ENCODE data around the gene MGAT3.

DNA sequence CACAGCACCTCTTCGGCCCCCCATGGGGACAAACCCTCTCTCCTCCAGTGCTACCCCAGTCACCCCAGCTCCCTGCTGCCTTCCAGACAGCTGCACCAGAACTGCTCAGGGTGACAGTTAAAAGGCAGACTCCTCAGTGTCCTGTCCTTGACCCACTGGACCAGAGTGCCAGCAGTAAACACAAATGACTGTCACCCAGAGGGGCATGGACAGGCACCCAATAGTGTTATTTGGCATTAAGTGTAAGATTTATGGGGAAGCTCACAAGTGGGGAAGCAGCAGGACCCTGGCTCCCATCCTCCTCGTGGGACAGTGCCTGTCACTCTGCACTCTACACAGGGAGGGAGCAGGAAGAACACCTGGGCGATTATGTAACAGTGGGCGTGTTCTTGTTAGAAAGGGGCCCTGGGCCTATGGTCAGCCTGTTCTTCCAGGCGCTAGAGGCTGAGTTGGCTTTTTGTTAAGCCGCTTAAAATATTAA is 70.7 kb downstream of the MGAT3 start:
- TF ChIP-seq CTCF (IDR thresholded peaks at IDR 0.05; ENCODE audit: extremely low read depth in 1 of 2, insufficient read depth in 1 of 2, low read depth in 1 of 2, low read length in 2 of 2) = no peak
- no peak for TF ChIP-seq POLR2A (IDR thresholded peaks at IDR 0.05; ENCODE audit: low read depth, low read length)
- no peak for TF ChIP-seq POLR2AphosphoS5 (IDR thresholded peaks at IDR 0.05; ENCODE audit: insufficient read depth, low read depth, low read length)
- no peak for TF ChIP-seq EZH2 (IDR thresholded peaks at IDR 0.05; ENCODE audit: borderline replicate concordance, low read depth, low read length, severe bottlenecking)

All from endothelial cell of umbilical vein (primary cell).